Right cardiac atrium (tissue), 5 donors: ENCODE data around the gene SLIT1. TPM values are rescaled to one million over a fixed set of nuclear protein-coding genes. Genes with fewer than 3 reads are reported as not detected.

Source experiments
- ATAC-seq, 2 donors: fragments of 200-7000 bp; cut with Tn5 transposase; one replicate each; pipeline versions ENCODE4 v1.8.0 to v1.9.1; 2020; ENCODE audit warnings: moderate library complexity in 2 of 2, mild to moderate bottlenecking in 1 of 2
- DNase-seq, 3 donors: peaks; one replicate each; pipeline ENCODE4 v3.0.0-alpha.2; 2020
- H3K27ac ChIP-seq: one replicate; pipeline ENCODE4 v1.5.1; 2013; ENCODE audit warnings: mild to moderate bottlenecking, low read length, control low read depth, moderate library complexity
- H3K27me3 ChIP-seq: one replicate; pipeline ENCODE4 v1.6.1; 2013; ENCODE audit not compliant: control insufficient read depth, insufficient read depth
- H3K4me1 ChIP-seq: one replicate; pipeline ENCODE4 v1.6.1; 2013; ENCODE audit warnings: low read length; ENCODE audit not compliant: control insufficient read depth, insufficient read depth
- H3K4me3 ChIP-seq: one replicate; pipeline ENCODE4 v1.5.1; 2013; ENCODE audit warnings: low read length, control low read depth
- H3K9me3 ChIP-seq: one replicate; pipeline ENCODE4 v1.6.1; 2013; ENCODE audit warnings: low read length; ENCODE audit not compliant: control insufficient read depth
- WGBS: extraction: QIAGEN DNeasy Blood & Tissue Kit; methylation state at CpG from one replicate; pipeline ENCODE4 v1.1.7; 2013; 5-methylcytosine and 5-hydroxymethylcytosine counted together
- intact Hi-C, 4 donors: fragments of 100-400 bp; cut with DNase I; formaldehyde crosslinking; loops; one replicate each; pipeline versions ENCODE4 v1.11.0 to v1.14.0; 2022 to 2023
- polyA plus RNA-seq: library from polyadenylated mRNA; stranded (reverse); fragments of 200-250 nt; gene quantifications from one replicate; pipeline ENCODE4 v1.2.3, GENCODE V29; 2013
- total RNA-seq, 4 donors: library from RNA; stranded (reverse); fragmentation: NEBNext Ultra II Directional; extraction: Animal tissue kit (Norgen Biotek cat#: 25700); gene quantifications; one replicate each; pipeline ENCODE4 v1.2.1, GENCODE V29; 2021
- donor health status: healthy with polysubstance abuse.
- donor health status: DM: no; HTN: yes; CAD: no.
- donor health status: DM: no; HTN: no; CAD: no.
- donor health status: DM: no; HTN: yes; CAD: no; lungs with severe emphysema.
- donor health status: DM: yes; HTN: yes; CAD: no.

Gene SLIT1
- total and polyA plus RNA-seq, 5 donors, result 0.11 to 0.29 (median 0.17) TPM

- Histone ChIP-seq H3K9me3 (no peaks in the 10 kb centered on the region), H3K4me1 (no peaks in the 10 kb centered on the region), H3K4me3 (no peak overlapping the region), H3K27me3 (no peaks in the 10 kb centered on the region), H3K27ac (no peak overlapping the region)
- ATAC-seq, result no peak
- no peak for DNase-seq
- 44% methylated on average over 1 of the region's 1 CpG for WGBS
- intact Hi-C loops, result no loop called here
Observed at GRCh38 chr10:97015240-97015639, 170.5 kb downstream of the SLIT1 start.

GRCh38 chr10:97013983-97014382, 171.8 kb downstream of the SLIT1 start:
- Histone ChIP-seq H3K9me3 (no peaks in the 10 kb centered on the region), H3K27ac (no peak overlapping the region), H3K4me3 (no peak overlapping the region), H3K4me1 (no peaks in the 10 kb centered on the region), H3K27me3 (no peaks in the 10 kb centered on the region)
- WGBS, result 80% methylated on average over 8 of the region's 8 CpGs
- intact Hi-C loops, result no loop called here
- ATAC-seq, result no peak
- DNase-seq, result no peak

GRCh38 chr10:97013568-97013967, 172.2 kb downstream of the SLIT1 start:
- H3K27ac ChIP-seq, result no peak overlapping the region
- 86% methylated on average over 8 of the region's 8 CpGs for WGBS
- H3K27me3 ChIP-seq, result no peaks in the 10 kb centered on the region
- no peaks in the 10 kb centered on the region for H3K4me1 ChIP-seq
- no peaks in the 10 kb centered on the region for H3K9me3 ChIP-seq
- no peak for ATAC-seq
- intact Hi-C loops, result no loop called here
- no peak for DNase-seq
- H3K4me3 ChIP-seq, result no peak overlapping the region

GRCh38 chr10:97012470-97012869, 173.3 kb downstream of the SLIT1 start:
- DNase-seq, result no peak
- Histone ChIP-seq H3K27me3 (no peaks in the 10 kb centered on the region), H3K4me3 (no peak overlapping the region), H3K4me1 (no peaks in the 10 kb centered on the region), H3K9me3 (no peaks in the 10 kb centered on the region), H3K27ac (no peak overlapping the region)
- intact Hi-C loops, result no loop called here
- 90% methylated on average over 8 of the region's 8 CpGs for WGBS
- no peak for ATAC-seq

- no peak overlapping the region for H3K4me3 ChIP-seq
- ATAC-seq (no peak), DNase-seq (no peak)
- no peak overlapping the region for H3K27ac ChIP-seq
- no peaks in the 10 kb centered on the region for H3K9me3 ChIP-seq
- H3K27me3 ChIP-seq, result no peaks in the 10 kb centered on the region
- no peaks in the 10 kb centered on the region for H3K4me1 ChIP-seq
- intact Hi-C loops, result no loop called here
Observed at GRCh38 chr10:97011397-97011796, 174.4 kb downstream of the SLIT1 start.

- no peak overlapping the region for H3K27ac ChIP-seq
- WGBS, result 86% methylated on average over 4 of the region's 4 CpGs
- H3K4me3 ChIP-seq, result no peak overlapping the region
- H3K4me1 ChIP-seq, result no peaks in the 10 kb centered on the region
- ATAC-seq (peak in 1 of 2 donors; percentile 14), DNase-seq (peak in 1 of 3 donors; percentile 23)
- H3K9me3 ChIP-seq, result no peaks in the 10 kb centered on the region
- H3K27me3 ChIP-seq, result no peaks in the 10 kb centered on the region
- intact Hi-C loops, result no loop called here
Observed at GRCh38 chr10:97010695-97011206, 175.0 kb downstream of the SLIT1 start.

- Histone ChIP-seq H3K4me3 (no peak overlapping the region), H3K27me3 (no peaks in the 10 kb centered on the region), H3K4me1 (no peaks in the 10 kb centered on the region), H3K27ac (no peak overlapping the region), H3K9me3 (no peaks in the 10 kb centered on the region)
- DNase-seq (no peak), ATAC-seq (no peak)
- 97% methylated on average over 1 of the region's 1 CpG for whole genome bisulfite sequencing
- intact Hi-C loops, result no loop called here
Observed at GRCh38 chr10:97007417-97007816, 178.3 kb downstream of the SLIT1 start.

- intact Hi-C loops, result no loop called here
- WGBS, result 74% methylated on average over 6 of the region's 6 CpGs
- no peak for ATAC-seq
- no peaks in the 10 kb centered on the region for H3K4me1 ChIP-seq
- no peak overlapping the region for H3K27ac ChIP-seq
- no peak for DNase-seq
- no peaks in the 10 kb centered on the region for H3K9me3 ChIP-seq
- no peak overlapping the region for H3K4me3 ChIP-seq
- H3K27me3 ChIP-seq, result no peaks in the 10 kb centered on the region
Observed at GRCh38 chr10:97006364-97006763, 179.4 kb downstream of the SLIT1 start.

GRCh38 chr10:97005349-97005748, 180.4 kb downstream of the SLIT1 start:
- no peak for DNase-seq
- no peak for ATAC-seq

GRCh38 chr10:97004591-97004990, 181.2 kb downstream of the SLIT1 start:
- WGBS, result 91% methylated on average over 10 of the region's 10 CpGs

More at GRCh38 chr10:97005349-97005748, 180.4 kb downstream of the SLIT1 start:
- Histone ChIP-seq H3K4me3 (no peak overlapping the region), H3K9me3 (no peaks in the 10 kb centered on the region), H3K27me3 (no peaks in the 10 kb centered on the region), H3K27ac (no peak overlapping the region), H3K4me1 (no peaks in the 10 kb centered on the region)
- 86% methylated on average over 5 of the region's 5 CpGs for WGBS
- intact Hi-C loops, result no loop called here

GRCh38 chr10:97003804-97004201, 182.0 kb downstream of the SLIT1 start:
- WGBS, result 94% methylated on average over 8 of the region's 8 CpGs
- Histone ChIP-seq H3K4me3 (no peak overlapping the region), H3K4me1 (no peaks in the 10 kb centered on the region), H3K27me3 (no peaks in the 10 kb centered on the region), H3K27ac (no peak overlapping the region), H3K9me3 (no peaks in the 10 kb centered on the region)
- ATAC-seq, result no peak
- DNase-seq, result no peak
- intact Hi-C loops, result no loop called here

More at GRCh38 chr10:97004591-97004990, 181.2 kb downstream of the SLIT1 start:
- Histone ChIP-seq H3K27ac (no peak overlapping the region), H3K4me1 (no peaks in the 10 kb centered on the region), H3K9me3 (no peaks in the 10 kb centered on the region), H3K4me3 (no peak overlapping the region), H3K27me3 (no peaks in the 10 kb centered on the region)
- intact Hi-C loops, result no loop called here
- DNase-seq (no peak), ATAC-seq (no peak)

- intact Hi-C loops, result no loop called here
- Histone ChIP-seq H3K27me3 (no peaks in the 10 kb centered on the region), H3K4me1 (no peaks in the 10 kb centered on the region), H3K4me3 (no peak overlapping the region), H3K27ac (no peak overlapping the region), H3K9me3 (no peaks in the 10 kb centered on the region)
- ATAC-seq (no peak), DNase-seq (no peak)
- WGBS, result 93% methylated on average over 13 of the region's 13 CpGs
Observed at GRCh38 chr10:97003151-97003803, 182.5 kb downstream of the SLIT1 start.
